Endothelial cell of umbilical vein (primary cell): ENCODE results near the gene PODXL2. TPM values are rescaled to one million over a fixed set of nuclear protein-coding genes. Genes with fewer than 3 reads are reported as not detected.

Experiments used
- BruUV-seq: library from RNA; stranded (reverse); fragments of 400-500 nt; replicated peaks from 2 replicates; lab custom pipeline; 2021; lab: Mats Ljungman, UMichigan
- CTCF ChIA-PET: fragments of 300-600, 350-600 bp; sonication (Branson Sonifier 250); formaldehyde crosslinking; loops from one replicate; lab custom pipeline; 2021; ENCODE audit warnings: antibody characterized with exemption, inconsistent platforms; lab: Charles Lee
- POLR2A ChIA-PET: fragments of 300-600, 350-600 bp; sonication (Branson Sonifier 250); formaldehyde crosslinking; loops from one replicate; lab custom pipeline; 2021; ENCODE audit warnings: antibody characterized with exemption, inconsistent platforms; lab: Charles Lee
- DNase-seq: peaks from one replicate; pipeline ENCODE4 v3.0.0-alpha.2; 2011; ENCODE audit warnings: low read depth, low spot score
- FAIRE-seq: peaks from 2 replicates; lab custom pipeline; 2011; peaks lifted over from hg19 to GRCh38; lab: Jason Lieb, UNC
- H2AFZ ChIP-seq: 2 replicates; pipeline ENCODE4 v1.6.0; 2012; ENCODE audit warnings: low read depth, low read length, control low read depth, inconsistent platforms
- H3K27ac ChIP-seq: 2 replicates; pipeline ENCODE4 v1.5.1; 2011; ENCODE audit warnings: low read depth, mild to moderate bottlenecking, control low read depth, low read length, moderate library complexity; ENCODE audit not compliant: insufficient read depth
- H3K27me3 ChIP-seq, 2 experiments: 2 replicates each; pipeline versions ENCODE4 v1.6.0 to v1.6.1; 2011; ENCODE audit warnings: low read length in 2 of 2, mixed read lengths in 1 of 2; ENCODE audit not compliant: control insufficient read depth in 2 of 2, insufficient read depth in 2 of 2
- H3K36me3 ChIP-seq, 2 experiments: 2 replicates in 1 of 2; 3 replicates in 1 of 2; pipeline ENCODE4 v1.5.1; 2011; ENCODE audit warnings: low read length in 2 of 2, mild to moderate bottlenecking in 1 of 2, moderate library complexity in 1 of 2; ENCODE audit not compliant: control insufficient read depth in 2 of 2, insufficient read depth in 2 of 2; ENCODE audit errors: extremely low read depth in 1 of 2
- H3K4me1 ChIP-seq: 3 replicates; pipeline ENCODE4 v1.5.1; 2011; ENCODE audit warnings: mild to moderate bottlenecking, low read length; ENCODE audit not compliant: control insufficient read depth, insufficient read depth; ENCODE audit errors: extremely low read depth
- H3K4me2 ChIP-seq: 2 replicates; pipeline ENCODE4 v1.6.1; 2011; ENCODE audit warnings: low read length, control low read depth, mixed read lengths; ENCODE audit not compliant: insufficient read depth
- H3K4me3 ChIP-seq, 3 experiments: fragments of 200-600 bp in 1 of 3; sonication (generic), shearing (Covaris generic) in 1 of 3; replicated peaks in 1 of 3; 2 replicates each; pipeline ENCODE4 v1.5.1; 2011 to 2016; ENCODE audit warnings: control low read depth in 3 of 3, low read length in 3 of 3, mild to moderate bottlenecking in 2 of 3, inconsistent platforms in 1 of 3, low read depth in 1 of 3, moderate library complexity in 1 of 3; ENCODE audit not compliant: insufficient read depth in 1 of 3
- H3K79me2 ChIP-seq: 2 replicates; pipeline ENCODE4 v1.6.0; 2012; ENCODE audit warnings: low read length, inconsistent platforms; ENCODE audit not compliant: control insufficient read depth, insufficient read depth
- H3K9ac ChIP-seq: replicated peaks from 2 replicates; pipeline ENCODE3; 2011; ENCODE audit warnings: low read length, control low read depth; ENCODE audit not compliant: insufficient read depth; ENCODE audit errors: extremely low read depth
- H3K9me1 ChIP-seq: replicated peaks from 3 replicates; pipeline ENCODE4 v1.6.0; 2011; ENCODE audit warnings: mild to moderate bottlenecking, low read length; ENCODE audit not compliant: control insufficient read depth, insufficient read depth; ENCODE audit errors: extremely low read depth
- H3K9me3 ChIP-seq: replicated peaks from 2 replicates; pipeline ENCODE4 v1.5.1; 2012; ENCODE audit warnings: low read length, inconsistent platforms; ENCODE audit not compliant: control insufficient read depth, insufficient read depth
- H4K20me1 ChIP-seq: replicated peaks from 2 replicates; pipeline ENCODE3; 2011; ENCODE audit warnings: mild to moderate bottlenecking, low read length; ENCODE audit not compliant: control insufficient read depth, insufficient read depth; ENCODE audit errors: extremely low read depth
- CTCF ChIP-seq, 2 donors: IDR thresholded peaks; 1 replicate in 1 of 2; 2 replicates in 1 of 2; pipeline ENCODE4 v1.5.1; 2011; ENCODE audit warnings: low read length in 2 of 2, mild to moderate bottlenecking in 2 of 2, moderate library complexity in 2 of 2, control low read depth in 1 of 2, inconsistent platforms in 1 of 2, low read depth in 1 of 2; ENCODE audit not compliant: insufficient read depth in 1 of 2; ENCODE audit errors: extremely low read depth in 1 of 2
- EZH2 ChIP-seq: IDR thresholded peaks from 2 replicates; pipeline ENCODE4 v1.6.1; 2012; ENCODE audit warnings: borderline replicate concordance, low read depth, mild to moderate bottlenecking, moderate library complexity, low read length, inconsistent platforms; ENCODE audit not compliant: severe bottlenecking
- FOS ChIP-seq: IDR thresholded peaks from 2 replicates; pipeline ENCODE4 v1.6.1; 2011; ENCODE audit warnings: mild to moderate bottlenecking, low read length, moderate library complexity, borderline replicate concordance; ENCODE audit not compliant: insufficient read depth
- GATA2 ChIP-seq: IDR thresholded peaks from 2 replicates; pipeline ENCODE4 v1.7.0; 2011; ENCODE audit warnings: low read depth, mild to moderate bottlenecking, moderate library complexity, mixed read lengths, low read length; ENCODE audit not compliant: insufficient read length, insufficient read depth
- JUN ChIP-seq: IDR thresholded peaks from 2 replicates; pipeline ENCODE4 v1.6.1; 2011; ENCODE audit warnings: borderline replicate concordance, low read depth; ENCODE audit not compliant: insufficient read length, insufficient read depth
- MAX ChIP-seq: IDR thresholded peaks from 2 replicates; pipeline ENCODE4 v1.6.1; 2011; ENCODE audit not compliant: insufficient read depth, insufficient read length
- MYC ChIP-seq: IDR thresholded peaks from one replicate; pipeline ENCODE4 v1.6.1; 2011; ENCODE audit warnings: mild to moderate bottlenecking, low read depth, low read length
- POLR2A ChIP-seq: IDR thresholded peaks from 2 replicates; pipeline ENCODE4 v1.6.1; 2012; ENCODE audit warnings: low read depth, mild to moderate bottlenecking, control low read depth, low read length
- POLR2AphosphoS5 ChIP-seq: IDR thresholded peaks from 2 replicates; pipeline ENCODE4 v1.6.1; 2012; ENCODE audit warnings: low read depth, mild to moderate bottlenecking, control low read depth, low read length, moderate library complexity; ENCODE audit not compliant: insufficient read depth
- dilution Hi-C: fragments of 300-500 bp; cut with MboI; formaldehyde crosslinking; loops from one replicate; pipeline ENCODE4 v1.15.0; 2019; ENCODE audit warnings: low sequenced_read_pairs; ENCODE audit not compliant: extremely low pct_ligation_motif_present
- intact Hi-C: fragments of 100-400 bp; cut with micrococcal nuclease; formaldehyde crosslinking; loops from one replicate; pipeline ENCODE4 v1.10.0; 2022
- polyA plus RNA-seq, 4 experiments: library from polyadenylated mRNA; depleted of rRNA in 3 of 4; stranded (reverse) in 3 of 4; unstranded in 1 of 4; fragments of >200 nt; gene quantifications; 2 replicates each; pipeline versions ENCODE4 v1.2.1 to v1.2.3, GENCODE V29; 2011 to 2012; ENCODE audit warnings: missing spikeins in 1 of 4
- total RNA-seq: library from RNA; stranded (reverse); gene quantifications from 2 replicates; pipeline ENCODE4 v1.2.3, GENCODE V29; 2021

The PODXL2 gene
- total and polyA plus RNA-seq, 2 donors (not counting 3 experiments of a cell fraction or from before 2014, with no cell fraction given) = 5.5 to 6.5 TPM

GRCh38 chr3:127720985-127721935 lies 92.3 kb downstream of the PODXL2 start:
- CTCF ChIA-PET = no interaction called here
- H3K27me3 ChIP-seq = no peaks in the 10 kb centered on the region
- POLR2A ChIA-PET = no interaction called here

More at GRCh38 chr3:127720985-127721935, 92.3 kb downstream of the PODXL2 start:
- intact Hi-C loops = no loop called here
- H4K20me1 ChIP-seq = no peaks in the 10 kb centered on the region
- FAIRE-seq = no peak
- H3K4me1 ChIP-seq = no peaks in the 10 kb centered on the region
- H3K9me3 ChIP-seq = no peaks in the 10 kb centered on the region
- BruUV-seq = no TSS peak
- DNase-seq = no peak
- no peak overlapping the region for H3K27ac ChIP-seq
- no peak overlapping the region for H3K4me2 ChIP-seq
- H3K4me3 ChIP-seq = no peak overlapping the region
- H3K36me3 ChIP-seq = peaks cover 0 to 3% of the 10 kb centered on the region in 2 experiments
- no peak overlapping the region for H2AFZ ChIP-seq
- no peaks in the 10 kb centered on the region for H3K9me1 ChIP-seq
- TF ChIP-seq EZH2 (no peak), FOS (no peak), POLR2A (no peak), JUN (no peak), CTCF (IDR thresholded peaks at IDR 0.05; ENCODE audit: extremely low read depth in 1 of 2, insufficient read depth in 1 of 2, low read depth in 1 of 2, low read length in 2 of 2) (no peak), GATA2 (no peak), MAX (no peak), MYC (no peak), POLR2AphosphoS5 (no peak)
- dilution Hi-C loops = no loop called here
- H3K79me2 ChIP-seq = no peaks in the 10 kb centered on the region
- H3K9ac ChIP-seq = no peak overlapping the region
